ENCODE data around the gene CDK10. TPM values are rescaled to one million over a fixed set of nuclear protein-coding genes. Genes with fewer than 3 reads are reported as not detected.

CDK10 gene
- total and polyA plus RNA-seq, 10 of the 15 experiments (the other 5 are each of a cell fraction or from before 2014, with no cell fraction given), result 1.5 to 58.7 (median 36.0) TPM

GRCh38 chr16:89712274-89712781, 25.8 kb downstream of the CDK10 start (continued):
- no peak for TF ChIP-seq RELB (IDR thresholded peaks at IDR 0.05; ENCODE audit: low read depth)
- no peak for TF ChIP-seq YY1 (IDR thresholded peaks at IDR 0.05; ENCODE audit: low read depth, low read length)
- no peak for TF ChIP-seq SPI1 (IDR thresholded peaks at IDR 0.05; ENCODE audit: borderline replicate concordance, insufficient read depth, low read depth, low read length)
- TF ChIP-seq JUND (IDR thresholded peaks at IDR 0.05; ENCODE audit: low read depth, low read length), result no peak
- no peak for TF ChIP-seq ELK1 (IDR thresholded peaks at IDR 0.05; ENCODE audit: low read depth, low read length)
- TF ChIP-seq FOS (IDR thresholded peaks at IDR 0.05; ENCODE audit: borderline replicate concordance, extremely low read depth, insufficient read length), result no peak
- TF ChIP-seq EP300 (IDR thresholded peaks at IDR 0.05; ENCODE audit: borderline replicate concordance in 1 of 2, control insufficient read depth in 1 of 2, low read depth in 2 of 2, low read length in 2 of 2), result no peak
- no peak for TF ChIP-seq CBX3 (IDR thresholded peaks at IDR 0.05; ENCODE audit: borderline replicate concordance, low read depth)
- no peak for TF ChIP-seq SIN3A (IDR thresholded peaks at IDR 0.05; ENCODE audit: low read depth, low read length)
- TF ChIP-seq GABPA (IDR thresholded peaks at IDR 0.05; ENCODE audit: low read depth), result no peak

DNA sequence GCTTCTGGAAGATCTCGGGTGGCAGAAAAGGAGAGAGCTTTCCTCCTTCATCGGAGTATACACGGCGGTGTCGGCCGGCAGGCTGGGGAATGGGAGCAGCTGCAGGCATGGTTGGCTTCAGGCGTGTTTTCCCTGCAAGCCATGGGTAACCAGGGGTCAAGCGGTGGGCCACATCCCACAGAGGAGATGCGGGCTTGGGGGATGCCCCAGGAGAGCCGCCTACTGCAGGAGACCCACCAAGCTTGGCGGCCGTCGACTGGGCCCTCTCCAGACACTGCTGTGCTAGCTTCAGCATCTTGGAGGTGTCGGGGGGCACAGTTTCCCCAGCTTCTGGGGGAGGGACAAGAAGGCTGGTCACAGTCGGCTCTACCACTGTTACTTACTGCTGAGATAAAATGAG, 30.0 kb downstream of the CDK10 start:
- Histone ChIP-seq H2AFZ (ENCODE audit: control insufficient read depth, low read depth, low read length) (no peak overlapping the region), H3K4me1 (ENCODE audit: control insufficient read depth, insufficient read depth, low read length) (peaks cover 12% of the 10 kb centered on the region), H3K9me3 (replicated peaks; ENCODE audit: control insufficient read depth, insufficient read depth, low read length) (no peaks in the 10 kb centered on the region), H3K4me3 (no peak overlapping the region), H3K27ac (ENCODE audit: control insufficient read depth, insufficient read depth) (no peak overlapping the region), H3K36me3 (ENCODE audit: control insufficient read depth in 2 of 2, insufficient read depth in 2 of 2, low read length in 1 of 2) (no peaks in the 10 kb centered on the region; a peak in 1 of 4 replicates), H4K20me1 (ENCODE audit: control insufficient read depth, insufficient read depth) (no peaks in the 10 kb centered on the region), H3K79me2 (ENCODE audit: control insufficient read depth, insufficient read depth, low read length) (peaks cover 7% of the 10 kb centered on the region), H3K27me3 (replicated peaks in 1 of 2; ENCODE audit: control insufficient read depth in 2 of 2, insufficient read depth in 2 of 2, low read length in 1 of 2) (no peaks in the 10 kb centered on the region), H3K4me2 (ENCODE audit: control insufficient read depth, insufficient read depth) (no peak overlapping the region), H3K9ac (ENCODE audit: control insufficient read depth, insufficient read depth, low read length) (no peak overlapping the region)
- RAD21 ChIA-PET (ENCODE audit: unreplicated experiment), result no interaction called here
- in situ Hi-C loops (cut with MboI), result no loop called here
- WGBS (ENCODE audit: insufficient coverage, insufficient replicate concordance, low lambda C conversion rate, missing lambda C conversion rate), result 96% methylated on average over 15 of the region's 15 CpGs
- FAIRE-seq, result no peak
- SMC1A ChIA-PET (ENCODE audit: uncharacterized antibody, unreplicated experiment), result interaction anchor here (1.1 kb wide), 1 partner anchor 143 kb away, joined by 3 read pairs; no protein-coding TSS in a partner anchor
- ATAC-seq, result no peak
- DNase-seq (ENCODE audit: low read depth, low spot score), result no peak
- intact Hi-C loops (cut with micrococcal nuclease; ENCODE audit: unreplicated experiment), result no loop called here
- POLR2A ChIA-PET, result no interaction called here
- BruUV-seq (replicated peaks), result no TSS peak
- CTCF ChIA-PET, result no interaction called here
- no peak for TF ChIP-seq HCFC1 (IDR thresholded peaks at IDR 0.05; ENCODE audit: low read length)
- TF ChIP-seq, protein P1, sequence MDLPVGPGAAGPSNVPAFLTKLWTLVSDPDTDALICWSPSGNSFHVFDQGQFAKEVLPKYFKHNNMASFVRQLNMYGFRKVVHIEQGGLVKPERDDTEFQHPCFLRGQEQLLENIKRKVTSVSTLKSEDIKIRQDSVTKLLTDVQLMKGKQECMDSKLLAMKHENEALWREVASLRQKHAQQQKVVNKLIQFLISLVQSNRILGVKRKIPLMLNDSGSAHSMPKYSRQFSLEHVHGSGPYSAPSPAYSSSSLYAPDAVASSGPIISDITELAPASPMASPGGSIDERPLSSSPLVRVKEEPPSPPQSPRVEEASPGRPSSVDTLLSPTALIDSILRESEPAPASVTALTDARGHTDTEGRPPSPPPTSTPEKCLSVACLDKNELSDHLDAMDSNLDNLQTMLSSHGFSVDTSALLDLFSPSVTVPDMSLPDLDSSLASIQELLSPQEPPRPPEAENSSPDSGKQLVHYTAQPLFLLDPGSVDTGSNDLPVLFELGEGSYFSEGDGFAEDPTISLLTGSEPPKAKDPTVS (IDR thresholded peaks at IDR 0.05; ENCODE audit: low read depth, low read length), result no peak
- TF ChIP-seq, protein P2, sequence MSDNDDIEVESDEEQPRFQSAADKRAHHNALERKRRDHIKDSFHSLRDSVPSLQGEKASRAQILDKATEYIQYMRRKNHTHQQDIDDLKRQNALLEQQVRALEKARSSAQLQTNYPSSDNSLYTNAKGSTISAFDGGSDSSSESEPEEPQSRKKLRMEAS (IDR thresholded peaks at IDR 0.05; ENCODE audit: low read depth, low read length), result no peak
- TF ChIP-seq, protein P3, sequence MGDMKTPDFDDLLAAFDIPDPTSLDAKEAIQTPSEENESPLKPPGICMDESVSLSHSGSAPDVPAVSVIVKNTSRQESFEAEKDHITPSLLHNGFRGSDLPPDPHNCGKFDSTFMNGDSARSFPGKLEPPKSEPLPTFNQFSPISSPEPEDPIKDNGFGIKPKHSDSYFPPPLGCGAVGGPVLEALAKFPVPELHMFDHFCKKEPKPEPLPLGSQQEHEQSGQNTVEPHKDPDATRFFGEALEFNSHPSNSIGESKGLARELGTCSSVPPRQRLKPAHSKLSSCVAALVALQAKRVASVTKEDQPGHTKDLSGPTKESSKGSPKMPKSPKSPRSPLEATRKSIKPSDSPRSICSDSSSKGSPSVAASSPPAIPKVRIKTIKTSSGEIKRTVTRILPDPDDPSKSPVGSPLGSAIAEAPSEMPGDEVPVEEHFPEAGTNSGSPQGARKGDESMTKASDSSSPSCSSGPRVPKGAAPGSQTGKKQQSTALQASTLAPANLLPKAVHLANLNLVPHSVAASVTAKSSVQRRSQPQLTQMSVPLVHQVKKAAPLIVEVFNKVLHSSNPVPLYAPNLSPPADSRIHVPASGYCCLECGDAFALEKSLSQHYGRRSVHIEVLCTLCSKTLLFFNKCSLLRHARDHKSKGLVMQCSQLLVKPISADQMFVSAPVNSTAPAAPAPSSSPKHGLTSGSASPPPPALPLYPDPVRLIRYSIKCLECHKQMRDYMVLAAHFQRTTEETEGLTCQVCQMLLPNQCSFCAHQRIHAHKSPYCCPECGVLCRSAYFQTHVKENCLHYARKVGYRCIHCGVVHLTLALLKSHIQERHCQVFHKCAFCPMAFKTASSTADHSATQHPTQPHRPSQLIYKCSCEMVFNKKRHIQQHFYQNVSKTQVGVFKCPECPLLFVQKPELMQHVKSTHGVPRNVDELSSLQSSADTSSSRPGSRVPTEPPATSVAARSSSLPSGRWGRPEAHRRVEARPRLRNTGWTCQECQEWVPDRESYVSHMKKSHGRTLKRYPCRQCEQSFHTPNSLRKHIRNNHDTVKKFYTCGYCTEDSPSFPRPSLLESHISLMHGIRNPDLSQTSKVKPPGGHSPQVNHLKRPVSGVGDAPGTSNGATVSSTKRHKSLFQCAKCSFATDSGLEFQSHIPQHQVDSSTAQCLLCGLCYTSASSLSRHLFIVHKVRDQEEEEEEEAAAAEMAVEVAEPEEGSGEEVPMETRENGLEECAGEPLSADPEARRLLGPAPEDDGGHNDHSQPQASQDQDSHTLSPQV (IDR thresholded peaks at IDR 0.05), result no peak
